Gastrocnemius medialis (tissue), 4 donors: Measurements from ENCODE around the gene DCAF5. TPM values are rescaled to one million over a fixed set of nuclear protein-coding genes. Genes with fewer than 3 reads are reported as not detected.
A peak's percentile ranks its signal among the peaks of the same experiment; 100 is the strongest.

Experiments used
- ATAC-seq, 2 donors: fragments of 150-250 bp; one replicate each; pipeline ENCODE4 v1.9.1; 2016
- DNase-seq, 2 donors: peaks; one replicate each; pipeline ENCODE4 v3.0.0-alpha.2; 2019
- H3K27ac ChIP-seq, 4 donors: fragments of 200-600 bp; sonication (generic); 1 replicate in 1 of 4; 2 replicates in 3 of 4; pipeline ENCODE4 v1.5.1; 2016 to 2018; ENCODE audit warnings: mild to moderate bottlenecking in 2 of 4, moderate library complexity in 1 of 4
- H3K27me3 ChIP-seq, 3 donors: fragments of 200-600 bp; sonication (generic) in 2 of 3; 1 replicate in 1 of 3; 2 replicates in 2 of 3; pipeline versions ENCODE4 v1.5.1 to v1.6.0; 2016 to 2019; ENCODE audit warnings: mild to moderate bottlenecking in 1 of 3, moderate library complexity in 1 of 3
- H3K36me3 ChIP-seq, 2 donors: fragments of 200-600 bp; sonication (generic) in 1 of 2; one replicate each; pipeline ENCODE4 v1.5.1; 2017 to 2018
- H3K4me1 ChIP-seq, 2 donors: fragments of 200-600 bp; sonication (generic) in 1 of 2; one replicate each; pipeline ENCODE4 v1.5.1; 2016 to 2017; ENCODE audit warnings: mild to moderate bottlenecking in 2 of 2
- H3K4me3 ChIP-seq, 4 donors: fragments of 200-600 bp; sonication (generic) in 3 of 4; 1 replicate in 1 of 4; 2 replicates in 3 of 4; pipeline ENCODE4 v1.5.1; 2016 to 2019; ENCODE audit warnings: mild to moderate bottlenecking in 2 of 4
- H3K9me3 ChIP-seq, 3 donors: fragments of 200-600 bp; sonication (generic) in 2 of 3; 1 replicate in 1 of 3; 2 replicates in 2 of 3; pipeline ENCODE4 v1.5.1; 2016 to 2019
- POLR2A ChIP-seq, 2 donors: fragments of 450-650 bp; IDR thresholded peaks; one replicate each; pipeline ENCODE4 v1.6.1; 2017; ENCODE audit warnings: antibody characterized with exemption in 2 of 2, mild to moderate bottlenecking in 2 of 2, moderate library complexity in 2 of 2
- in situ Hi-C, 4 donors: fragments of 200-750 bp; cut with MboI; loops; one replicate each; pipeline versions ENCODE4 v1.15.0 to v1.8.0; 2017; ENCODE audit warnings: low sequenced_read_pairs in 4 of 4
- intact Hi-C: fragments of 100-400 bp; cut with DNase I; formaldehyde crosslinking; loops from one replicate; pipeline ENCODE4 v1.15.1; 2023; ENCODE audit warnings: low total_unique reads
- total RNA-seq, 4 donors: library from RNA; depleted of rRNA; stranded (reverse); fragments of >200 nt; gene quantifications; one replicate each; pipeline versions ENCODE4 v1.1.0 to v1.2.3, GENCODE V29; 2016
- TF ChIP-seq, protein P1 (sequence below), 5 experiments: fragments of 450-650 bp in 3 of 5; fragments of 200-600 bp in 2 of 5; sonication (generic) in 2 of 5; IDR thresholded peaks in 4 of 5; conservative IDR thresholded peaks in 1 of 5; 1 replicate in 4 of 5; 2 replicates in 1 of 5; pipeline ENCODE4 v1.5.1; 2016 to 2019; ENCODE audit warnings: antibody characterized with exemption in 5 of 5, mild to moderate bottlenecking in 3 of 5, moderate library complexity in 3 of 5

DCAF5 gene
- total RNA-seq, 4 donors from 2014 or later = 45.9 to 96.6 (median 66.8) TPM

DNA sequence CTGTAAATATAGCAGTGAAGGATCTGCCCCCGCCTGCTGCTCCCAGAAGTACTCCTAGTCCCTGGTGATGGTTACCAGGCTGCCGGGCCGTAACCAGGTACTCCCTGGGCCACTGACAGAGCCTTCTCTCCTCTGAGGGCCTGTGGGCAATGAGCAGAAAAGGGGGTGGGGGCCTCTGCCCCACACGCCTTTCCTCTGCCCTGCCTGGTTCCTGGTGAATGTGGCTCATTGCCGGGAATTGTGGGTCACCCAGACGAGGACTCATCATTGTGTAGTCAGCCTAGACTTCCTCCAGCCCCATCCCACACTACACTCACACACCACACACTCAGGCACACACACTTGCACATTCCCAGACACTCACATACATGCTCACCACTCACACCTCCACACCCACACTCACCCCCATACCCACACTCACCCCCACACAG, 138.1 kb downstream of the DCAF5 start:
- Histone ChIP-seq H3K36me3 (no peaks in the 10 kb centered on the region), H3K27me3 (no peaks in the 10 kb centered on the region), H3K27ac (no peak overlapping the region), H3K9me3 (no peaks in the 10 kb centered on the region), H3K4me1 (no peaks in the 10 kb centered on the region), H3K4me3 (no peak overlapping the region)
- TF ChIP-seq, protein P1, sequence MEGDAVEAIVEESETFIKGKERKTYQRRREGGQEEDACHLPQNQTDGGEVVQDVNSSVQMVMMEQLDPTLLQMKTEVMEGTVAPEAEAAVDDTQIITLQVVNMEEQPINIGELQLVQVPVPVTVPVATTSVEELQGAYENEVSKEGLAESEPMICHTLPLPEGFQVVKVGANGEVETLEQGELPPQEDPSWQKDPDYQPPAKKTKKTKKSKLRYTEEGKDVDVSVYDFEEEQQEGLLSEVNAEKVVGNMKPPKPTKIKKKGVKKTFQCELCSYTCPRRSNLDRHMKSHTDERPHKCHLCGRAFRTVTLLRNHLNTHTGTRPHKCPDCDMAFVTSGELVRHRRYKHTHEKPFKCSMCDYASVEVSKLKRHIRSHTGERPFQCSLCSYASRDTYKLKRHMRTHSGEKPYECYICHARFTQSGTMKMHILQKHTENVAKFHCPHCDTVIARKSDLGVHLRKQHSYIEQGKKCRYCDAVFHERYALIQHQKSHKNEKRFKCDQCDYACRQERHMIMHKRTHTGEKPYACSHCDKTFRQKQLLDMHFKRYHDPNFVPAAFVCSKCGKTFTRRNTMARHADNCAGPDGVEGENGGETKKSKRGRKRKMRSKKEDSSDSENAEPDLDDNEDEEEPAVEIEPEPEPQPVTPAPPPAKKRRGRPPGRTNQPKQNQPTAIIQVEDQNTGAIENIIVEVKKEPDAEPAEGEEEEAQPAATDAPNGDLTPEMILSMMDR (IDR thresholded peaks at IDR 0.05 in 4 of 5, conservative IDR thresholded peaks at IDR 0.05 in 1 of 5) = no peak
- no peak for TF ChIP-seq POLR2A (IDR thresholded peaks at IDR 0.05)
- intact Hi-C loops (no loop called here), in situ Hi-C loops (no loop called here)
- ATAC-seq (no peak), DNase-seq (no peak)

DNA sequence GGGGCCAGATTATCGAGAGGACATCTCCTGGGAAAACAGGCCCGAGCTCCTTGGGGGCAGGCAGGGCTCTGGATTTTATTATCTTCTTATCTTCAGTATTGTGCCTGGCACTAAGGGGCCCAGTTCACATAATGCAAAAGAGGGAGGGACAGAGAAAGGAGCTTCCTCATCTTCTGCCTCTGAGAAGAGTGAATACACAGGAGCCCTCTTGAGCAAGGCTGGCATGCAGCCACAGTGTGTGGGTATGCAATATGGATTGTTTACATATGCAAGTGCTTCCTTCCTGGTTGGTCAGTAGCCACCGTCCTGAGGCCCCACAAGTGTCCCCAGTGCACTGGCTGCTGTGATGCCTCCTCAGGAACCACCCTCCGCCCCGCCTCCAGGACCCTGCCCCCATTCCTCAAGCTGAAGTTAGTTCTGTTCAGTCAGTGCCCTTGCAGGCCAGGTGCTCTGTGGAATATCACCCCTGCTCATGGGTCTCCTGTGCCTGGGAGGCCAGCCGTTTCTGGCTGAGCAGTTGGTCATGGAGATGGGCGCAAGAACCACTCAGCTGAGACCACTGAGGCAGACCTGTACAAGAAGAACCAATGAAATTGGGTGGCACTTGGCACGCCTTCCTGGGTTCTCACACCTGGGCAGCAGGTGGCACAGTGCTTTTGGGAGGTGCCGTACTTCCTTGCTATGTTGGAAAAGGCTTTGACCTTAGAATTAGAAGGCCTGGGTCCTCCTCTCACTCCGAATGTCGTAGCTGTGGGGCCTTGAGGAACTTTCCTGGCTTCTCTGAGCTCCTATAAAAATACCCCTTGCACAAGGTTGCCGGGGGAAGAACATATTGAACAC, 138.8 kb downstream of the DCAF5 start:
- Histone ChIP-seq H3K36me3 (no peaks in the 10 kb centered on the region), H3K27ac (no peak overlapping the region), H3K27me3 (no peaks in the 10 kb centered on the region), H3K4me3 (no peak overlapping the region), H3K4me1 (no peaks in the 10 kb centered on the region), H3K9me3 (no peaks in the 10 kb centered on the region)
- in situ Hi-C loops = no loop called here
- DNase-seq = peak in 1 of 2 donors; percentile 34
- no peak for ATAC-seq
- no peak for TF ChIP-seq POLR2A (IDR thresholded peaks at IDR 0.05)
- TF ChIP-seq, protein P1 (IDR thresholded peaks at IDR 0.05 in 4 of 5, conservative IDR thresholded peaks at IDR 0.05 in 1 of 5) = no peak
- intact Hi-C loops = no loop called here

DNA sequence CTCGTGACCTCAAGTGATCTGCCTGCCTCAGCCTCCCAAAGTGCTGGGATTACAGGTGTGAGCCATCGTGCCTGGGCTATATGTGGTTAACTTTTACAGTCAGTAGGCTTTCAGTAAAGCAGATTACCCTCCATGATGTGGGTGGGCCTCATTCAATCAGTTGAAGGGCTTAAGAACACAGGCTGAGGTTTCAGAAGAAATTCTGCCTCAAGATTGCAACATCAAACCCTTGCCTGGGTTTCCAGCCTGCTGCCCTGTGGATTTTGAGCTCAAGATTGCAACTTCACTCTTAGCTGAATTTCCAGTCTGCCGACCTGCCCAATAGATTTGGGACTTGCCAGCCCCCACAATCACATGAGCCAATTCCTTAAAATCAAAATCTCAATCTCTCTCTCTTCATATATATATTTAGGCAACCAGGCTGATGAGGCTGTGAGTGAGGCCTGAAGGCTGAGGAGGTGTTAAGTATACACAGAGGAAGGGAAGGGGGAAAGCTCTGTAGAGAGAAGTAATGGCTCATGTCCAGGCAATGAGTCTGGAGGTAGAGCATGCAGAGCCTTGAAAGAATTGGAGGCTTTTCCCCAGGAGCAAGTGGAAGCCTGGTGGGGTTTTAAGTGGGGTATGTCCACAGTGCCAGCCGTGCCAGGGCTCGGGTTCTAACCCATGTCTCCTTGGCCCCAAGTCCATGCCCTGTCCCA, 140.5 kb downstream of the DCAF5 start:
- ATAC-seq (no peak), DNase-seq (no peak)
- TF ChIP-seq, protein P1 (IDR thresholded peaks at IDR 0.05 in 4 of 5, conservative IDR thresholded peaks at IDR 0.05 in 1 of 5) = no peak
- no peak for TF ChIP-seq POLR2A (IDR thresholded peaks at IDR 0.05)
- Histone ChIP-seq H3K4me1 (no peaks in the 10 kb centered on the region), H3K27me3 (no peaks in the 10 kb centered on the region), H3K4me3 (no peak overlapping the region), H3K36me3 (no peaks in the 10 kb centered on the region), H3K9me3 (no peaks in the 10 kb centered on the region), H3K27ac (no peak overlapping the region)
- intact Hi-C loops = no loop called here
- in situ Hi-C loops = no loop called here

DNA sequence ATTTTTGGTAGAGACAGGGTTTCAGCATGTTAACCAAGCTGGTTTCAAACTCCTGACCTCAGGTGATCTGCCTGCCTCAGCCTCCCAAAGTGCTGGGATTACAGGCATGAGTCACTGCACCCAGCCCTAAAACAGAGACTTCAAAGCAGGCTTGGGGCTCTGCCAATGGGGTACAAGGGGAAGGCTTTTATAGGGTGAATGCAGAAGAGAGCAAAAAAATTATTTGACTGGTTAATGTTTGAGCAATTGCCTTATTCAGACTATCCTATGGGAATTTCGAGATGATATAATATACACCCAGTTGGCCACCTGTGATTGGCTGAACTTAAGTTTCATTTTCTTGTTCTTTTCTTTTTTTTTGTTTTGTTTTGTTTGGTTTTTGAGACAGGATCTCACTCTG, 142.3 kb downstream of the DCAF5 start:
- no peaks in the 10 kb centered on the region for H3K9me3 ChIP-seq
- H3K4me3 ChIP-seq = no peak overlapping the region
- DNase-seq (no peak), ATAC-seq (no peak)
- in situ Hi-C loops (no loop called here), intact Hi-C loops (no loop called here)
- H3K27me3 ChIP-seq = no peaks in the 10 kb centered on the region
- no peaks in the 10 kb centered on the region for H3K4me1 ChIP-seq
- no peak overlapping the region for H3K27ac ChIP-seq
- no peaks in the 10 kb centered on the region for H3K36me3 ChIP-seq
- TF ChIP-seq, protein P1 (IDR thresholded peaks at IDR 0.05 in 4 of 5, conservative IDR thresholded peaks at IDR 0.05 in 1 of 5) = no peak
